ENCODE data around the gene NR2F1-AS1.
A peak's percentile ranks its signal among the peaks of the same experiment; 100 is the strongest.

Gene NR2F1-AS1

DNA sequence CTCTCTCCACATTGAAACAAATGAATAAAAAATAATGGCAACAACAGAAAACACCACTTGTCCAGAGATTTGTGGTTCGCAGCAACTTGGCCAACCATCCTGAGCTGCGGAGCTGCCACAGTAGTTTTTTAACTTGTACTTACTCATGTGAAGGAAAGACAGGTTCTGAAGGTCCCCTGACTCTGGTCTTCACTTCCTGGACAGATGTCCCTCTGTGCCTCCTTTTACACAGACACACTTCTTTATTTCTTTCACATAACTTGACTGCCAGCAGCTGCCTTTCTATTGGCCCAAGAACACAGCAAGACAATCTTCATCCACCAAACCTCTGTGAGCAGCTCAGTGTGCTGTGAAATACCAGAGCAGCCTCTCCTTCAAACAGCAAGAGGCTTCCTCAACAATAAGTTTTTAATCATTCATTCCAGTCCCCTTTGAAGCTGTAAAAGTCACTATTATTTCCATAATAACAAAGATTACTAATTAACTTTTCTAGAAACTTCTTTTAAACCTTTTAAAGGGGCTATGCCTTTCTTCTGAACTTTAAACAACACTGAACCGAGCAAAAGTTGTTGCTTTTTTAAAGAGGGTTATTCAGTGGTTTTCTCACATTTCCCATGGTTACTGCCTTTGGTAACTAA is 198.7 kb downstream of the NR2F1-AS1 start:
- no peak overlapping the region for H3K4me3 ChIP-seq (ENCODE audit: low read length)
- TF ChIP-seq, protein P1, sequence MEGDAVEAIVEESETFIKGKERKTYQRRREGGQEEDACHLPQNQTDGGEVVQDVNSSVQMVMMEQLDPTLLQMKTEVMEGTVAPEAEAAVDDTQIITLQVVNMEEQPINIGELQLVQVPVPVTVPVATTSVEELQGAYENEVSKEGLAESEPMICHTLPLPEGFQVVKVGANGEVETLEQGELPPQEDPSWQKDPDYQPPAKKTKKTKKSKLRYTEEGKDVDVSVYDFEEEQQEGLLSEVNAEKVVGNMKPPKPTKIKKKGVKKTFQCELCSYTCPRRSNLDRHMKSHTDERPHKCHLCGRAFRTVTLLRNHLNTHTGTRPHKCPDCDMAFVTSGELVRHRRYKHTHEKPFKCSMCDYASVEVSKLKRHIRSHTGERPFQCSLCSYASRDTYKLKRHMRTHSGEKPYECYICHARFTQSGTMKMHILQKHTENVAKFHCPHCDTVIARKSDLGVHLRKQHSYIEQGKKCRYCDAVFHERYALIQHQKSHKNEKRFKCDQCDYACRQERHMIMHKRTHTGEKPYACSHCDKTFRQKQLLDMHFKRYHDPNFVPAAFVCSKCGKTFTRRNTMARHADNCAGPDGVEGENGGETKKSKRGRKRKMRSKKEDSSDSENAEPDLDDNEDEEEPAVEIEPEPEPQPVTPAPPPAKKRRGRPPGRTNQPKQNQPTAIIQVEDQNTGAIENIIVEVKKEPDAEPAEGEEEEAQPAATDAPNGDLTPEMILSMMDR (IDR thresholded peaks at IDR 0.05; ENCODE audit: insufficient read depth, low read depth, low read length, missing control alignments), result no peak
- DNase-seq (ENCODE audit: low read depth), result no peak

DNA sequence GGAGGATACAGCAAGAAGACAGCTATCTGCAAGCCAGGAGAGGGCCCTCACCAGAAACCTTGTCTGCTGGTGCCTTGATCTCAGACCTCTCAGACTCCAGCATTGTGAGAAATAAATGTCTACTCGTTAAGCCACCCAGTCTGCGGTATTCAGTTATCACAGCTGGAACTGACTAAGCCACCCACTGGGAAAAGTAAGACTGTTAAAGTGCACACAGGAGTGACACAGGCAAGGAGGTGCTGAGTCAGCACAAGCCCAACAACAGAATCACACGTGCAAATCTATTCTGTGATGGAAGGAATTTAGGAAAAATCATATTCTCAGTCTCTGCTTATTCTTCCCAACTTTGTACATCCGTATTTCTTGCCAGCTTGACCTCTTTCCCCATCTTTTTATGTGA is 200.0 kb downstream of the NR2F1-AS1 start:
- no peak for DNase-seq (ENCODE audit: low read depth)
- TF ChIP-seq, protein P1 (IDR thresholded peaks at IDR 0.05; ENCODE audit: insufficient read depth, low read depth, low read length, missing control alignments), result no peak
- no peak overlapping the region for H3K4me3 ChIP-seq (ENCODE audit: low read length)

DNA sequence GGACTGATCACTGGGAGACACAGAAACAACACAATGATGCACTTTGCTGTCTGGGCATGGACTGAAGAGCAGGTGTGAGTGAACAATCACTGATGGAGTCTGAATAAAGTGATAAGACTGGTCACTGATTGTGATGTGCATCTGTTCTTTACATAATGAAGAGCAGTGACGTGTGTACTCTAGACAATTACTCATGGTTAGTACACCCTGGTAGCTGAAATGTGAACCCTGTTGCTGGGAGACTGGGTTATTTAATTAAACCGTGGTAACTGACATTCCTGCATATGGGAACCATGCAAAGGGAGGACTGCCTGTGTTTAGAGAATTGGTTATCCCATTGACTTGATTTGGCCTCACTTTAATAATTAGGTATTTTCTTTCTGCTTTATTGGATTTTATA is 202.9 kb downstream of the NR2F1-AS1 start:
- peak; percentile 70 for DNase-seq (ENCODE audit: low read depth)
- TF ChIP-seq, protein P1 (IDR thresholded peaks at IDR 0.05; ENCODE audit: insufficient read depth, low read depth, low read length, missing control alignments), result no peak

DNA sequence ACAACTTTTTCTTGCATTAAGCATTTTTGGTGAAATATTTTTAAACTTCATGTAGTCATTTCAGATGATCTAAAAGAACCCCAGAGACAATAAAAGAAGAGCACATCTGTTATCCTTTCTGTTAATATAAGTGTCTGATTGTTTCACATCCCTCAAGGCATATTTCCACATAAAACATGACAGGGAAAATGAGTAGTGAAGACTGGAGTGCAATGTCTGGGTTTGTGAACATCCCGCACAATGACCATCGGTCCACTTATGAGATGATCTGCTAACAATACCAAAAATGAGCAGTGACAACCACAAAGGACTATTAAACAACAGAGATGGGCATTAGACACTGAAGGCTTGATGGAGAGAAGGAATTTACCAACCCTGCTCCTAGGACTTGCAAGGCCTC is 209.1 kb downstream of the NR2F1-AS1 start:
- no peak overlapping the region for H3K4me3 ChIP-seq (ENCODE audit: low read length)
- no peak for DNase-seq (ENCODE audit: low read depth)
- TF ChIP-seq, protein P1 (IDR thresholded peaks at IDR 0.05; ENCODE audit: insufficient read depth, low read depth, low read length, missing control alignments), result no peak

More for the DNA sequence above, 202.9 kb downstream of the NR2F1-AS1 start:
- no peak overlapping the region for H3K4me3 ChIP-seq (ENCODE audit: low read length)

DNA sequence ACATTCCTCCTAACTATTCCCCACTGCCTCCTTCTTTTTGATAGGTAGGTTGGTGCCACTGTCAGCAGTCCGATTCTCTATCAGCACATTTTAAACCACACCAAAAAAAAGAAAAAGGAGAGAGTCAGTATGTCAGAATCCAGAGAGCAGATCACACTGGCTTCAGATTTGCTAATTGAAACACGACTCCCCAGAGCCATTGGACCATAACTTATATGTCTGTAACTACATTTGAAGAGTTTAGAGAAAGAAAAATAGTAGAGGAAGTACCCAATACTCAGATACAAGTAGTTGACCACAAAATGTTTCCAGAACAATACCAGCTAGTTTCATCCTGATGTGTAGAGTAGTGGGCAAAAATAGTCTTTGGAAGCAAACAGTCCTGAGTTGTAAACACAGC is 216.6 kb downstream of the NR2F1-AS1 start:
- DNase-seq (ENCODE audit: low read depth), result no peak
- TF ChIP-seq, protein P1 (IDR thresholded peaks at IDR 0.05; ENCODE audit: insufficient read depth, low read depth, low read length, missing control alignments), result no peak
- no peak overlapping the region for H3K4me3 ChIP-seq (ENCODE audit: low read length)

DNA sequence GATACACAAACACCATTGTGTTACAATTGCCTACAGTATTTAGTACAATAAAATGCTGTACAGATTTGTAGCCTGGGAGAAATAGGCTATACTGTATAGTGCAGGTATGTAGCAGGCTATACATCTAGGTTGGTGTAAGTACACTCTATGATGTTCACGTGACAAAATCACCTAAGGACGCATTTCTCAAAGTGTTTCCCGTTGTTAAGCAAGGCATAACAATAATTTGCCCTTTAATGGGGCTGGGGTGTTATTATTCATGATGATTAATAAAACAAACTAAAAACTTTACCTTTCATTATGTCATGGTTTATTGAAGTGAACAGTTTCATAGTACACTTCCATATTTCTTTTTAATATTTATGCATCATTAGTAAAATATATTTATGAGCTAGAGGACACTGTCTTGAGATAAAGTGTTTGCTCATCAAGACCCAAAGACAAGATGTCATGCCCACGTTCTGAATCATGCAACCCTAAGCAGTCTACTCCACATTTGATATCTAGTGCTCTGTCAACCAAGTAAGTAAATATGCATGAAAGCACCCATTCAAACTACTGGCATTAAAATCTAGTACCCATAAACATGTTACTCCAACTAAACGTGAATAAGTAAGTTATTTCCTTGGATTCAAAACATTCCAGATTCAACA is 220.5 kb downstream of the NR2F1-AS1 start:
- TF ChIP-seq, protein P1 (IDR thresholded peaks at IDR 0.05; ENCODE audit: insufficient read depth, low read depth, low read length, missing control alignments), result no peak
- no peak overlapping the region for H3K4me3 ChIP-seq (ENCODE audit: low read length)
- DNase-seq (ENCODE audit: low read depth), result peak; percentile 18

DNA sequence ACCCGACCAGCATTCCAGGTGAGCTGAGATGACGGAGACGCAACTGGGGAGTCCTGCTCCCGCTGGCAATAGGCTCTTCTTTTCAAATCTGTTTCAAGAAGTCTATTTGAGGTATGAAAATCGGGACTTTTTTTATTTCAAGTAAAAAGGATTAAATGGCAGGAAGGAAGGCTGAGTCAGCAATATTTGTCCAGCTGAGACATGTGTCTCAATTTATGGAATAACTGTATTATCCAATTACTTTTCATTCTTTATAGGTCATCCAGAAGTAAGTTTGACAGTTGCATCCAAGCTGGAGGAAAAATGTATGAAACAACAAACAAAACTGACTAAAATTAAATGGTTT is 221.1 kb downstream of the NR2F1-AS1 start:
- TF ChIP-seq, protein P1 (IDR thresholded peaks at IDR 0.05; ENCODE audit: insufficient read depth, low read depth, low read length, missing control alignments), result no peak
- no peak for DNase-seq (ENCODE audit: low read depth)
- H3K4me3 ChIP-seq (ENCODE audit: low read length), result no peak overlapping the region
